Measurements from ENCODE around the gene LHFPL3.

- TF ChIP-seq CTCF (IDR thresholded peaks at IDR 0.05; ENCODE audit: low read depth, low read length, poor library complexity, severe bottlenecking): no peak
- no peak for TF ChIP-seq EZH2phosphoT487 (IDR thresholded peaks at IDR 0.05; ENCODE audit: borderline replicate concordance, low read length)
These were observed 795 bp downstream of the LHFPL3 start for GRCh38 chr7:104328970-104329825.
